HCT116 (cell line): ENCODE results near the gene SUPT16H. TPM values are rescaled to one million over a fixed set of nuclear protein-coding genes. Genes with fewer than 3 reads are reported as not detected.
A peak's percentile ranks its signal among the peaks of the same experiment; 100 is the strongest.
"Not testable (repeated sequence)": the region's sequence is repeated elsewhere in the genome, so short reads cannot be mapped to it uniquely, and the experiment has no call there.

Experiments used
- ATAC-seq: fragments of 200-7000 bp; cut with Tn5 transposase; 2 replicates; pipeline ENCODE4 v1.9.1; 2020; ENCODE audit warnings: mild to moderate bottlenecking, moderate library complexity
- BruUV-seq: library from RNA; stranded (reverse); fragments of 400-500 nt; replicated peaks from 2 replicates; lab custom pipeline; 2021; lab: Mats Ljungman, UMichigan
- CTCF ChIA-PET: fragments of 300-600 bp; sonication (Branson Sonifier 250); formaldehyde crosslinking; loops from one replicate; lab custom pipeline; 2021; ENCODE audit warnings: antibody characterized with exemption; lab: Charles Lee
- POLR2A ChIA-PET: fragments of 300-600, 350-600 bp; sonication (Branson Sonifier 250); formaldehyde crosslinking; loops from one replicate; lab custom pipeline; 2021; ENCODE audit warnings: antibody characterized with exemption; lab: Charles Lee
- RAD21 ChIA-PET, 2 experiments: fragments of 300-600 bp; sonication (Branson Sonifier 250); formaldehyde crosslinking; loops; one replicate each; lab custom pipeline; 2023; ENCODE audit warnings: low total read pairs in 2 of 2; ENCODE audit not compliant: uncharacterized antibody in 2 of 2, unreplicated experiment in 2 of 2, low non-redundant PET in 1 of 2; lab: Charles Lee
- DNase-seq: peaks from one replicate; pipeline ENCODE4 v3.0.0-alpha.2; 2010; ENCODE audit warnings: low read depth, low spot score
- H2AFZ ChIP-seq: fragments of 200-600 bp; shearing (Covaris generic), sonication (generic); 2 replicates; pipeline ENCODE4 v1.6.1; 2017; ENCODE audit warnings: low read depth, mixed run types, mixed read lengths, antibody characterized with exemption, low read length; ENCODE audit not compliant: poor library complexity, severe bottlenecking
- H3K27ac ChIP-seq: 2 replicates; pipeline ENCODE4 v1.5.1; 2012; ENCODE audit warnings: low read depth, low read length
- H3K27me3 ChIP-seq: fragments of 200-600 bp; sonication (generic); 2 replicates; pipeline ENCODE4 v1.6.1; 2016; ENCODE audit warnings: mixed run types, low read length, mixed read lengths; ENCODE audit not compliant: insufficient read depth
- H3K36me3 ChIP-seq, 2 experiments: fragments of 200-500 bp in 1 of 2; fragments of 200-600 bp in 1 of 2; sonication (Bioruptor generic) in 1 of 2; sonication (generic) in 1 of 2; 2 replicates each; pipeline versions ENCODE4 v1.5.1 to v1.6.1; 2014 to 2016; ENCODE audit warnings: low read length in 2 of 2, inconsistent platforms in 1 of 2, mixed read lengths in 1 of 2, mixed run types in 1 of 2; ENCODE audit not compliant: insufficient read depth in 2 of 2, control insufficient read depth in 1 of 2
- H3K4me1 ChIP-seq, 2 experiments: fragments of 200-600 bp in 1 of 2; sonication (generic) in 1 of 2; 2 replicates each; pipeline versions ENCODE4 v1.5.1 to v1.6.1; 2012 to 2017; ENCODE audit warnings: low read length in 2 of 2, inconsistent platforms in 1 of 2, mild to moderate bottlenecking in 1 of 2, mixed read lengths in 1 of 2, mixed run types in 1 of 2, moderate library complexity in 1 of 2; ENCODE audit not compliant: insufficient read depth in 2 of 2, control insufficient read depth in 1 of 2
- H3K4me2 ChIP-seq: fragments of 200-600 bp; sonication (generic); 2 replicates; pipeline ENCODE4 v1.6.1; 2017; ENCODE audit warnings: mixed run types, low read length, mixed read lengths
- H3K4me3 ChIP-seq, 2 experiments: fragments of 200-600 bp in 1 of 2; sonication (generic) in 1 of 2; replicated peaks in 1 of 2; 2 replicates each; pipeline ENCODE4 v1.5.1; 2011 to 2016; ENCODE audit warnings: low read length in 2 of 2, control low read depth in 1 of 2, low read depth in 1 of 2, mild to moderate bottlenecking in 1 of 2, mixed read lengths in 1 of 2, mixed run types in 1 of 2
- H3K79me2 ChIP-seq: fragments of 200-600 bp; sonication (generic); 2 replicates; pipeline ENCODE4 v1.6.1; 2017; ENCODE audit warnings: mild to moderate bottlenecking, mixed run types, low read length, moderate library complexity, mixed read lengths; ENCODE audit not compliant: insufficient read depth
- H3K9ac ChIP-seq: fragments of 200-600 bp; sonication (generic); 2 replicates; pipeline ENCODE4 v1.6.1; 2016; ENCODE audit warnings: low read length, mixed read lengths
- H3K9me2 ChIP-seq: fragments of 200-600 bp; sonication (generic), shearing (Covaris generic); 2 replicates; pipeline ENCODE4 v1.6.1; 2017; ENCODE audit warnings: mixed run types, mild to moderate bottlenecking, moderate library complexity; ENCODE audit not compliant: insufficient read depth
- H3K9me3 ChIP-seq, 2 experiments: fragments of 200-500 bp in 1 of 2; fragments of 200-600 bp in 1 of 2; sonication (Bioruptor generic) in 1 of 2; sonication (generic) in 1 of 2; 2 replicates each; pipeline ENCODE4 v1.6.1; 2014 to 2017; ENCODE audit warnings: low read length in 2 of 2, mixed read lengths in 2 of 2, inconsistent platforms in 1 of 2, low read depth in 1 of 2, mild to moderate bottlenecking in 1 of 2, mixed run types in 1 of 2, moderate library complexity in 1 of 2; ENCODE audit not compliant: control insufficient read depth in 1 of 2, insufficient read depth in 1 of 2
- H4K20me1 ChIP-seq: fragments of 200-600 bp; sonication (generic), shearing (Covaris generic); 2 replicates; pipeline ENCODE4 v1.6.1; 2017; ENCODE audit warnings: mixed run types, mild to moderate bottlenecking, moderate library complexity; ENCODE audit not compliant: insufficient read depth
- ATF3 ChIP-seq: IDR thresholded peaks from 2 replicates; pipeline ENCODE4 v1.6.1; 2012
- CBX3 ChIP-seq: IDR thresholded peaks from 2 replicates; pipeline ENCODE4 v1.6.1; 2012; ENCODE audit warnings: low read depth
- CEBPB ChIP-seq: IDR thresholded peaks from 2 replicates; pipeline ENCODE4 v1.6.1; 2012; ENCODE audit warnings: low read depth
- EGR1 ChIP-seq: IDR thresholded peaks from 2 replicates; pipeline ENCODE4 v1.6.1; 2012; ENCODE audit warnings: low read depth
- FOSL1 ChIP-seq: IDR thresholded peaks from 2 replicates; pipeline ENCODE4 v1.6.1; 2012; ENCODE audit warnings: low read depth
- JUND ChIP-seq: IDR thresholded peaks from 2 replicates; pipeline ENCODE4 v1.6.1; 2012
- MAX ChIP-seq: IDR thresholded peaks from 2 replicates; pipeline ENCODE4 v1.6.1; 2012
- POLR2A ChIP-seq: IDR thresholded peaks from 2 replicates; pipeline ENCODE4 v1.7.0; 2011; ENCODE audit warnings: borderline replicate concordance; ENCODE audit not compliant: insufficient read depth, insufficient read length; ENCODE audit errors: extremely low read depth
- POLR2AphosphoS5 ChIP-seq: IDR thresholded peaks from 2 replicates; pipeline ENCODE4 v1.6.1; 2011; ENCODE audit warnings: mild to moderate bottlenecking, low read depth, low read length, moderate library complexity
- RAD21 ChIP-seq: IDR thresholded peaks from 2 replicates; pipeline ENCODE4 v1.6.1; 2012; ENCODE audit warnings: low read depth, mild to moderate bottlenecking
- SIN3A ChIP-seq: IDR thresholded peaks from 2 replicates; pipeline ENCODE4 v1.6.1; 2012; ENCODE audit warnings: low read depth
- SP1 ChIP-seq: IDR thresholded peaks from 2 replicates; pipeline ENCODE4 v1.6.1; 2012; ENCODE audit warnings: low read depth
- SRF ChIP-seq: IDR thresholded peaks from 2 replicates; pipeline ENCODE4 v1.6.1; 2012; ENCODE audit warnings: low read depth
- TCF7L2 ChIP-seq: IDR thresholded peaks from 2 replicates; pipeline ENCODE4 v1.7.0; 2011; ENCODE audit warnings: borderline replicate concordance, inconsistent platforms; ENCODE audit not compliant: insufficient read depth, insufficient read length; ENCODE audit errors: extremely low read depth
- ZBTB33 ChIP-seq: IDR thresholded peaks from 2 replicates; pipeline ENCODE4 v1.6.1; 2011; ENCODE audit warnings: mild to moderate bottlenecking, low read length, moderate library complexity; ENCODE audit not compliant: insufficient replicate concordance; ENCODE audit errors: extremely low read depth
- ZFX ChIP-seq: fragments of 450-650 bp; IDR thresholded peaks from 2 replicates; pipeline ENCODE4 v1.6.1; 2017
- intact Hi-C: fragments of 100-400 bp; cut with micrococcal nuclease; formaldehyde crosslinking; loops from 2 replicates; pipeline ENCODE4 v1.10.0; 2022
- total RNA-seq: library from RNA; stranded (reverse); gene quantifications from one replicate; pipeline ENCODE4 v1.2.1, GENCODE V29; 2021; ENCODE audit not compliant: unreplicated experiment

SUPT16H gene
- total RNA-seq, 1 experiment from 2014 or later, result 154 TPM

- H3K9me2 ChIP-seq, BruUV-seq, H3K27me3 ChIP-seq, H3K27ac ChIP-seq, H3K4me1 ChIP-seq, ATAC-seq, DNase-seq, intact Hi-C loops, H3K4me3 ChIP-seq, H3K9me3 ChIP-seq, H2AFZ ChIP-seq, H3K9ac ChIP-seq, RAD21 ChIA-PET, POLR2A ChIA-PET, CTCF ChIA-PET, H3K4me2 ChIP-seq: not testable (repeated sequence)
- Histone ChIP-seq H3K79me2 (peaks cover 93% of the 10 kb centered on the region), H3K36me3 (peaks cover 41 to 45% of the 10 kb centered on the region in 2 experiments), H4K20me1 (peaks cover 23% of the 10 kb centered on the region; the same call in 1 of the 2 replicates)
Measured at GRCh38 chr14:21372814-21373213, 11.0 kb downstream of the SUPT16H start.

GRCh38 chr14:21369949-21370679 lies 13.7 kb downstream of the SUPT16H start:
- DNase-seq (no peak), ATAC-seq (no peak)
- Histone ChIP-seq H3K9me2 (no peaks in the 10 kb centered on the region), H3K4me1 (no peaks in the 10 kb centered on the region), H3K4me2 (no peak overlapping the region), H3K36me3 (peaks cover 62 to 65% of the 10 kb centered on the region in 2 experiments), H3K4me3 (no peak overlapping the region), H3K79me2 (peaks cover 76% of the 10 kb centered on the region), H3K27me3 (no peaks in the 10 kb centered on the region), H3K9me3 (no peaks in the 10 kb centered on the region), H3K9ac (no peak overlapping the region), H3K27ac (no peak overlapping the region), H4K20me1 (peaks cover 5% of the 10 kb centered on the region; the same call in 1 of the 2 replicates), H2AFZ (no peak overlapping the region)
- ChIA-PET RAD21 (no interaction called here), CTCF (no interaction called here), POLR2A (no interaction called here)
- intact Hi-C loops, result loop anchor here (10.0 kb wide), 1 partner anchor 135 kb away; no protein-coding TSS in a partner anchor
- BruUV-seq, result TSS peak; percentile 16
- no peak for TF ChIP-seq RAD21
- no peak for TF ChIP-seq CBX3
- TF ChIP-seq SIN3A, result no peak
- no peak for TF ChIP-seq FOSL1
- no peak for TF ChIP-seq CEBPB
- no peak for TF ChIP-seq EGR1
- no peak for TF ChIP-seq SRF
- no peak for TF ChIP-seq ZFX
- TF ChIP-seq MAX, result no peak
- TF ChIP-seq TCF7L2, result no peak
- TF ChIP-seq ZBTB33, result no peak
- TF ChIP-seq POLR2AphosphoS5, result no peak
- no peak for TF ChIP-seq ATF3
- TF ChIP-seq SP1, result no peak
- no peak for TF ChIP-seq JUND
- no peak for TF ChIP-seq POLR2A
